NCI-H345 treated with DMSO at 0.1 percent for 48 hours (cell line): ENCODE data around the gene POU2F1.

ENCODE experiments used
- DNase-seq: peaks from one replicate; lab custom pipeline; 2025; ENCODE audit not compliant: unreplicated experiment; lab: John Stamatoyannopoulos, UW

Gene POU2F1

DNA sequence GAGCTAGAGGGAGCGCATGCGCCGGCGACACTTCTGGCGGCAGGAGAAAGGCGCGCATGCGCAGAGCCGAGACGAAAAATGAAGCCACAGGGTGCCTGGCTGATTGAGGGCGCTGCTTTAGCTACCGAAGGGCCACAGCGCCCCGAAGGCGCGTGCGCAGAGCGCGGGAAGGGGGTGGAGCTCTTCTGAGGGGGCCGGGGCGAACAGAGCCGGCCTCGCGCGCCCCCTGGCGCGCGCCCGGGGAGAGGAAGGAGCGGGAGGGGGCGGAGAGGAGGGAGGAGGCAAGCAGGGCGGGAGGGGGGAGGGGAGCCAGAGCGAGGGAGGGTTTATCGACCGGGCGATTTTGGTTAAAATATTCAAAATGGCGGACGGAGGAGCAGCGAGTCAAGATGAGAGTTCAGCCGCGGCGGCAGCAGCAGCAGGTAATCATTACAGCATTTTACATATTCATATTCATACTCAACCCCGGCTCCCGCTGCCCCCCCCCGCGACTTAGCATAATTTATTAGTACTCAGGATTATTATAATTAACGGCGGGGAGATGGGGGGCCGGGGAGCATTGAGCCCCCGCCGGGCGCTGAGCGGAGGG is at the start of gene POU2F1:
POU2F1 (plus strand) TSS at position 350 of the 589 bp plus-strand sequence; CDS start at position 362, 12 bp downstream.
- DNase-seq, result peak; percentile 97

DNA sequence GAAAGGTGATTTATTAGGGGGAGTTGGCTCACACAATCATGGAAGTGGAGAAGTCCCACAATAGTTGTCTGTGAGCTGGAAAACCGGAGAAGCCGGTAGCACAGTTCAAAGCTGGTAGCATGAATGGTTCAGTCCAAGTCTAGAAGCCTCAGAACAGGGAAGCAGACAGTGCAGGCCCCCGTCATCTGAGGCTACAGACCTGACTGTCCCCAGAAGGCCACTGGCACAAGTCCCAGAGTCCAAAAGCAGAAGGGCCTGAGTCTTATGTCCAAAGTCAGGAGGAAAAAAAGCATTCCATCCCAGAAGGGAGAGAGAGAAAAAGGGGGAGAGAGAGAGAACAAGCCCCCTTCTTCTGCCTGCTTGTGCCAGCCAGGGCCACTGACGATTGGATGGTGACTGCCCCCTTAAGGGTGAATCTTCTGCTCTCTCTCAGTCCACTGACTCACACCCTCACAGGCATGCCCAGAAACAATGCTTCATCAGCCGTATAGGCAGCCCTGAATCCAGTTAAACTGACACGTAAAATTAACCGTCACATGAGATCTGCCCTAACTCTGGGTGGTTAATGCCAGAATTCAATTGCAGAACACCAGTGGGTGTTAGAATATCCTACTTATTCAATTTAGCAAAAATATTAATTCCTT is 49.3 kb upstream of the POU2F1 start:
- no peak for DNase-seq

DNA sequence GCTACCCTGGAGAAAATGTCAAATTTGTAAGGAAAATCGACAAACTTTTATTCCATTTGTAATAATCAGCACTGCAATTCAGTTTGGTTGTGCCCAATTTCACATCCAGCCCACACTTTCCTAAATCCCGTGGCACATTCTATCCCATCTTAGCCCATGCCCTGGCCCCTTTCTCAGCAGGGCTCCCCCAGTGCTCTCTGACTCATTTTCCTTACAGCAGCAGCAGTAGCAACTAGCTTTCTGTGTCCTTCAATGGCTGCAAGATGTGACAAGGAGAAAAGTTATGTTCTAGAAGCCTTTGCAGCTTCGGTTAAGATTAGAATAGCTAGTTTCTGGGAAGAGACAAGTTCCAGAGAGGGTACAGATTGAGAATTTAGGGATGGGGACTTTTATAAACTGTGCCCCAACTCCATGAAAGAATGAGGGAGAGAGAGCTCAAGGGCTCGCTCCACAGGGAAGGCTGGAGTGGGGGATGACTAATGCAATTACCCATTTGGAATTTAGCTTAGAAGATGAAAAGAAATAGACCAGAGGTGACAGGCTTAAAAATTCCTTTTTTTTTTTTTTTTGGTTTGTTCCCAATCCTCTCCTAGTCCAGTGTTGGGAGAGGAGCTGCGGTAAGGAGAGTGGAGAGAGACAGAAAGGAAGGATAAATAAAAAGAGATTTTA is 47.0 kb upstream of the POU2F1 start:
- DNase-seq, result no peak

DNA sequence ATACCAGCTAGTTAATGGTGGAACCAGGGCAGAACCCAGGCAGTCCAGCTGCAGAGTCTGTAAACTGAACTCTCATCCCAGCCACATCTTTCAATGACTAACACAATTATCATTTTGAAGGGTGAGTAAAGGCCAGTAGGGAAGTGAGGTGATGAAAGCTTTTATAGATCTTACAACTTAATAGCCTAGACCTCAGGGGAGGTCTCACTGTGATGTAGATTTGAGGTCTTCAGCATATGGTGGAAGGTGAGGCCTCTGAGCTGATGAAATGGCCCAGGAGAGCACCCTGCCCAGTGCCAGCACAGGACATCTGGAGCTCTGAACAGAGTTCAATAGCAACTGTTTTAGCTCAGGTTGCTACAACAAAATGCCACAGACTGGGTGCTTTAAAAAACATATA is 44.8 kb upstream of the POU2F1 start:
- no peak for DNase-seq

DNA sequence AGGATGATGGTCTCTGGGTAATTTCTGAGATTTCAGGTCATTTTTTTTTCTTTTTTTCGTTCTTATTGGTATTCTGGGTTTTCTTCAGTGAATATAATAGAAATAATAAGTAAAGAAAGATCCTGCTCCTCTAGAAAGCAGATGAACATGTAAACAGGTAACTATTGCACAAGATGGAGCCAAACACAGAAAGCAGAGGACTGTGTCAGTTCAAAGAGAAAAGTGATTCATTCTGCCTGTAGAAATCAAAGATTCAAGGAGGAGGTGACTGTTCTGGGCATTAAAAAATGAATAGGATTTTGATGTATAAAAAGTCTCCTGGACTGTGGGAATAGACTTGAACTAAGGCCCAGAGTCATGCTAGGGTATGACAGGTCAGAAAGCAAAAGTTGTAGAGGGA is 41.9 kb upstream of the POU2F1 start:
- no peak for DNase-seq

DNA sequence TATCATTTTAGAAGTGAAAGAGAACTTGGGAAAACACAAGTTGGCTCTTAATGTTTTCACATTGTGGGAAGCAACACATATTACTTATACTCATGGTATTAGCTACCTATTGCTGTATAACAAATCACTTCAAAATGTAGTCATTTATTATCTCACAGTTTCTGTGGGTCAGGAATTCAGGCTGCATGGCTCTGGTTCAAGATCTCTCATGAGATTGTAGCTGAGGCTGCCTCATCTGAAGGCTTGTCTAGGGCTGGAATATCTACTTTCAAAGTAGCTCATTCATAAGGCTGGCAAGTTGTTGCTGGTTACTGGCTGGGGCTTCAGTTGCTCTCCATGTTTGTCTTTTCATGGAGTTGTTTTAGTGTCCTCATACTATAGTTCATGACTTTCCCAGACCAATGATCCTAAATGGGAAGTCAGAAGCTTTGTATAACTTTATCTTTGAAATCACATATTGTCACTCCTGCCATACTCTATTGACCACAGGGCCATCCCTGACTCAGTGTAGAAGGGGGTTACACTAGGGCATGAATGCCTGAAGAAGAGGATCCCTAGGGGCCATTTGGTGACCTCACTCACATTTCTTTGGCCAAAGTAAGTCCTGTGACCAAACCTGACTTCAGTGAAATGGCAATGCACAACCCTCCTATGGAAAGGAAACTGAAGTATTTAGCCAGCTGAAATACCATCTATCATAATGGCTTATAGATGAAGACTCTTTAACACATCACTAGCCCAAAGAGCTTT is 37.9 kb upstream of the POU2F1 start:
- DNase-seq, result no peak

DNA sequence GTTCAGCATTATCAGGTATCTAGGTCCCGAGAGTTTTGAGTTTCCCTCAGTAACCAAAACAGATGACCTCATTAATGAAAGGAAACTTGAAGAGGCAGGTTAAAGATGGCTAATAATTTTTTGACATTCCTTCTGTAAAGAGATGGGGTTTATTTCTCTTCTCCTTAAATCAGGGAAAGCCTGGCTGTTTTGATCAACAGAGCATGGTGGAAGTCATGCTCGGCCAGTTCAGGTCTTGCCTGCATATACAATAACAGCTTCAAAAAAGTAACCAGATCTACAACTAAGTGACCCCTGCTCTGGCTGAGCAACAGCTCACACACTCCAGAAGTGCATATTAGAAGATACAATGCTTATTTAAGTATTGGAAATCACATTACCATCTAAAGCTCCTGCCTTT is 36.6 kb upstream of the POU2F1 start:
- DNase-seq, result no peak

DNA sequence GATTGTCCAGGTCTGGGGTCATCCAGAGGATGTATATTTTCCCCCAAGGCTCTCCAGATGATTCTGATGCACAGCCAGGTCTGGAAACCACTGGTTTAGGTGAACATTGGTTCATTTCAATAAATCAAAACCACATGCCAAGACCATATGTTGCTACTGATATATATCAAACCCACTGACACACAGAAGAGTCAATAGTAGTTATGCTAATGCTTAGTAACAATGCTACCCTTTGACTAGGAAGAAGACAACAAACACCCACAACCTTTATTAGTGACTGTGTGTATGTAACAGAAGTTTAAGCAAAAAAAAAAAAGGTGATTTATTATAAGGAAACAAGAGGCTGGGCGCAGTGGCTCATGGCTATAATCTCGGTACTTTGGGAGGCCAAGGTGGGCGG is 35.6 kb upstream of the POU2F1 start:
- DNase-seq, result no peak

DNA sequence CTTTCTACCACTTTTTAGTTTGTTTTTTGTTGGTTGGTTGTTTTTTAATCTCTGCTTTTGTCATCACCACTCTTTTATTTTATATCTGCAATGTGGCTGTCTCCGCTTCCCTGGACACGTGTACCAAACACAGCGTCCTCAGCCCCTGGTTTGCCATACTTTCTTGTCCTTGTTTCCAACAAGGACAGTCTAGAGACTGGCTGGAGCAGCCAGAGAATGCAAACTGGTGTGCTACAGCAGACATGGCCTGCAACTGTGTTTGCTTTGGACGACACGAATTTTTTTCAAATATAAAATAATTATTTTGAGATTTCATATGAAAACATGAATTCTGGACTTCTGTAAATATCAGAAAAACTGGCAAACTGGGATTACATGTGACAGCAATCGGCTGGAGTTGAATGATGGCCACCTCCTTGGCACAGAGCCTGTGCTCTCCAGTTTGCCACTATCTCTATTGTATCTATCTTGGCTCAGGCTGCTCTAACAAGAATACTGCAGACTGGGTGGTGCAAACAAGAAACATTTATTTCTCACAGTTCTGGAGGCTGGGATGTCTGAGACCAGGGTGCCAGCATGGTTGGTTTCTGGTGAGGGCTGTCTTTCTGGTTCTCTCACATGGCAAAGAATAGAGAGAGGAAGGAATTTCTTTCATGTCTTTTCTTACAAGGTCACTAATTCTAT is 34.6 kb upstream of the POU2F1 start:
- DNase-seq, result no peak

DNA sequence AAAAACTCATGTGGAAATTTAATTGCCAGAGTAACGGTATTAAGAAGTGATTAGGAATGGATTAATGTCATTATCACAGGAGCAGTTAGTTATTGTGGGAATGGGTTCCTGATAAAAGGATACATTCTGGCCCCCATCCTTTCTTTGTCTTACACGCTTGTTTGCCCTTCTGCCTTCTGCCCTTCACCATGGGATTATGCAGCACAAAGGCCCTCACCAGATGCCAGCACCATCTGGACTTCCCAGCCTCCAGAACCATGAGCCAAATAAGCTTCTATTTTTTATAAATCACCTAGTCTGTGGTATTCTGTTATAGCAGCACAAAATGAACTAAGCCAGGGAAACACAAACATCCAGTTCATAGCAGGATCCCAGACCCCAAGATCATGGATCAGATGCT is 33.9 kb upstream of the POU2F1 start:
- DNase-seq, result no peak

DNA sequence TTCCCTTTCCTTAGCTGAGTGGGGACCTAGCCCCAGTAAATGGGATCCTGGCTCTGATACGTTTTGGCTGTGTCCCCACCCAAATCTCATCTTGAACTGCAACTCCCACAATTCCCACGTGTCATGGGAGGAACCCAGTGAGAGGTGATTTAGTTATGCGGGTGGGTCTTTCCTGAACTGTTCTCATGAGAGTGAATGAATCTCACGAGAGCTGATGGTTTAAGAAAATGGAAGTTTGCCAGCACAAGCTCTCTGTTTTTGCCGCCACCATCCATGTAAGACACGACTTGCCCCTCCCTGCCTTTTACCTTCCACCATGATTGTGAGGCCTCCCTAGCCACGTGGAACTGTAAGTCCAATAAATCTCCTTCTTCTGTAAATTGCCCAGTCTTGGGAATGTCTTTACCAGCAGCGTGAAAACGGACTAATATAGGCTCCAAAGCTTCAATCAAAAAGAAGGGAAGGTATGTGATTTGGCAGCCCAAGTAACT is 29.9 kb upstream of the POU2F1 start:
- no peak for DNase-seq

DNA sequence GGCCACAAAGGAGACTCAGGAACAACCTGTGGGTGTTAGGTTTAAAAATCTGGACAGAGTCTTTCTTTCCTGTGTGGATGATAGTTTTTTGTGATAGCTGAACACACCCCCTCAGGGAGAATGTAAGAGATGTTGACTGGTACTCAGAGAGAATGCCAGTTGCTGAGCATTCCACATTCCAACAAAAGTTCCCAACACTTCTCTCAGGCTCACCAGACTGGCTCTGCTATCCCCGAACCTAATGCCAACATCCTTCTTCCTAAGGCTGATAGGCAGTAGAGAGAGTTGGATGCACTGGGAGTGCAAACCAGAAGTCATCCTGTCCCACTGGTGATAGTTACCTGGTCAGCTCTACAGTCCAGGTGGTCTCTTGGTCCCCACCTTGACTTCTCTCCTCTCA is 28.7 kb upstream of the POU2F1 start:
- no peak for DNase-seq

DNA sequence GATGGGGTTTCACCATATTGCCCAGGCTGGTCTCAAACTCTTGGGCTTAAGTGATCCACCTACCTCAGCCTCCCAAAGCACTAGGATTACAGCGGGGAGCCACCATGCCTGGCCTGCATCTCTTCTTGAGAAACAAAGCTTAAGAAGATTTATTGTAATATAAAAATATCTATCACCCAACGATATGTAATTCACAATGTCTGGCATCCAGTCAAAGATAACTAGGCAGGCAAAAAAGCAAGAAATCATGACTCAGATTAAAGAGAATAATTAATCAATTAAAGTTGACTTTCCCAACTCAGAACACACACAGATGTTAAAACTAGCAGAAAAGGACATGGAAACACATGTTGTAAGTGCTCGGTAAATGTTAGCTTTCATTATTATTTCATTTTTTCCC is 26.5 kb upstream of the POU2F1 start:
- no peak for DNase-seq

DNA sequence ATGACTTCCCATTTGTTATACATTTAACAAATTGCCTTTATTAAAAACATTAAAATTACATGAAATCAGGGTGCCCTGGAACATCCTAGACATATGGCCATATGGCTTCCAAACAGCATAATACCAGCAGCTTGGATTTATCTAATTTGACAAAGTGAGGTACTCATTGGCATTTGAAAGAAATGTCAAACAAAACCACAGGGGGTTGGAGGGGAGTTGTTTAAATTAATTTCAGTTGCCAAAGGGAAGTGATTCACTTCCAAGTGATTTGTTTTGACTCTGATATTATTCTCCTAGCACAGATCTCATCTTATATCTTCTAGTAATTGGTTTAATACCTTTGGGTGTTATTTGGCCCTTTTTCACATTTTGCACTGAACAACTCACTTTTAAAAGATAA is 24.5 kb upstream of the POU2F1 start:
- no peak for DNase-seq

DNA sequence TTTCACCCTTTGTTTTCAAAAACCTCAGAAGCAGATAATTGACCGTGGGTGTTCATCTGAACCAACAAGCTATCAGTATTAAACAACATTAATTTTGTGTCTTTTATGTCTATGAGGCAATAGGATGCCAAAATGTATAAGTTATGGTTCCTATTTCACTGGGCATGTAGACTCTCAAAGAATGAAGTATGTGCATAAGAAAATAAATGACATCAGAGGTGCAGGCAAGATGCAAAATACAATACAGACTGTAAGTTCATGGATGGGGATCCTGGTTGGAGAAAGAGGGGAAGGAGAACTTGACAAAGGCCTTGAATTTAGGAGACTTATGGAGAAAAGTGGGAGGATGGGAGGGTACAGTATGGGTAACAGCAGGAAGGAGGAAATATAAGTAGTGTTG is 23.4 kb upstream of the POU2F1 start:
- no peak for DNase-seq

DNA sequence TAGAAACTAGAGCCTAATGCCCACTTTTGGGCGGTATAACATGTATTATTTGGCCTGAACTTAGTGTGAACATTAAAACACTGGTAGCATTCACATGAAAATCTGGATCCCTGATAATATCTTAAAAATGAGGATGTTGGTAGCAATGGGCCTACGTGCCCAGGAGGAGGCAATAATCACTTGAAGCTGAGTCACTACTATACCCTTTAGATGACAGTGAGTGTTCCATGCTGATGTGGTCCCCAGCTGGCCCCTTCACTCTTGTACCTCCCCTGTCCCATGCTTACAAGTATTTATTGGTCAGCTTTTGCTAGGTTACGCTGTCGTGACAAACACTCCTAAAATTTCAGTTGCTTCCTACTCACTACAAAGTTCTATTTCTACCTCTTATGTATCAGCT is 23.0 kb upstream of the POU2F1 start:
- DNase-seq, result no peak

DNA sequence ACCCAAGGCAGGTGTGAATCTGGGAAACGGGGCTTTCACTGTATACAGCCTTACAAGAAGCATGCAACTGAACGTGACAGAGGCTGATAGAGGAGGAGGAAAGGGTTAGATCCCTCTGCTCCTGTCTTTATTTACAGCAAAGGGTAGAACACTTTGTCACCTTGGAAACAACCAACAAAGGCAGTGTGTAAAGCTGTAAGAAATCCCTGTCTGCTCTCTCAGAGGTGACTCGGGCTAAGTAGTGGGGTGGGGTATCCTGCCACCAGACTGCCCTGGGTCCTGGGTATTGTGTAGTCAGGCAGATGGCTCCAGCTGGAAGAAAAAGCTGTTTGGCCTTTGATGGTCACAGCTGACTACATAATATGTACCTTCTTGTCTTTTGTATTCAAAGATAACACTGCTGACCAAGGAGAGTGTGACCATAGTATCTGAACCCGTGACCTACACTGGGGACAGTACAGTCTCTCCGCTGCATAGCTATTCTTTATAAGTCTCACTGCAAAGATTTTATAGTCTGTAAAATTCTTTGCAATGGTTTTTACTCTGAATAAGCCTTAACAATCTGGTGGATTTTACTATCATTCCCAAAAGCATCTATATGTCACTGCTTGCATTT is 22.1 kb upstream of the POU2F1 start:
- DNase-seq, result no peak

DNA sequence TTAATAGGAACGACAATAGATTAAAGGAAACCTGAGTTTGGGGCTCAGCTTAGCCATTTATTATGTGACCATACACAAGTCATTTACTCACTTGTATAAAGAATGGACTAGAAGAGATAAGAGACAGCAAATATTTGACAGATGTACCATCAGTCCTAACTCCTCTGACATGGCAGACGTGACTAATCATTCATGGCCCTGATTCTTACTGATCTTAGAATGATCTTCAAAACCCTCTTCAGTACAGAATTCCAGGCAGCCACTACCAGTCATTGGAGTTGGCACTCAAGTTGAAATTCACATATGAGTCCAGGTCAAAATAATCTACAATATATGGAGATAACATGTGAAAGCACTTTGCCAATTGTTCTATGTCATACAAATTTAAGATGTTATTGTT is 21.0 kb upstream of the POU2F1 start:
- no peak for DNase-seq

DNA sequence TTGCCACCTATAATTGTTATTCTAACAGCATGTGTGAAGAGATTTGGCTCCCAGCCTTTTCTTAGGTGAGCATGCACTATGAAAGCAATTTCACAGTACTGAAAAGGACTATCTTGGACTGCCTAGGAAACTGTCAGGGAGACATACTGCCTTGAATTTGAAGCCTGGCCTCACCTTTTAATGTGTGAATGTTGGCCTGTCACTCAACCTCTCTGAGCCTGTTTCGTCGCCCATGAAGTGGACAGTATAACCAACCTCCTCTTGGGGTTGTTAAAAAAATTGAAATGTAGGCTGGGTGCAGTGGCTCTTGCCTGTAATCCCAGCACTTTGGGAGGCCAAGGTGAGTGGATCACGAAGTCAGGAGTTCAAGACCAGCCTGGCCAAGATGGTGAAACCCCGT is 20.4 kb upstream of the POU2F1 start:
- DNase-seq, result no peak

DNA sequence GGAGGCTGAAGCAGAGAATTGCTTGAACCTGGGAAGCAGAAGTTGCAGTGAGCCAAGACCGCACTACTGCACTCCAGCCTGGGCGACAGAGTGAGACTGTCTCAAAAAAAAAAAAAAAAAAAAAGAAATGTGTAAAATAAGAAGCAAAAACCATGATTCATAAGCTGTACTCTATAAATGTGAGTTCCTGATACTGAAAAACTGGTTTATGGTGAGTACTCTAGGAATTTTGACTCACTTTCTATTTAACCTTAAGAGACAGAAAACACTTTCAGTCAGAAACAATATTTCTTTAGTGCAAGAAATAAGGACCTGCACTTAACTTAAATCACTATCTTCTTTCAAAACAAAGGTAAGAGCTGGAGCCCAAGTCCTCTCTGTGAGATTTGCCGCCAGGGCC is 19.9 kb upstream of the POU2F1 start:
- no peak for DNase-seq

DNA sequence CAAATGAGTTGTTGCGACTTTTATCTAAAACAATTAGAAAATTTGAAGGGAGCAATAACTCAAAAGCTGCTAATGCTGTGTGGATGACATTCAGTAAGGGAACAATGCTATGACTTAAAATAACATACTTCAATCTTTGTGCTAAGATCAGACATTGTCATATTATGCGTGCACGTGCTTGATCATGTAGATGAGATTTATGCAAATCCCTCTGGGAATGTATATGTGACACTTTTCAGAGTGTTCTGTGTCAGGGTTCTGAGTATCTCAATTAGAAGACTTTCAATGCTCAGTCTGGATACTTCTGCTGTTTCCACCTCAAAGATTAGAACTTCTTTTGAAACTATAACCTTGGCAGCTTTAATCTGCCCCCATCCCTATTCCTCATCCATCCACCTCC is 18.6 kb upstream of the POU2F1 start:
- DNase-seq, result no peak
